ENCODE data around the gene KRTAP10-1. TPM values are rescaled to one million over a fixed set of nuclear protein-coding genes. Genes with fewer than 3 reads are reported as not detected.

The KRTAP10-1 gene
- total and polyA plus RNA-seq, 9 of the 15 experiments (the other 6 are each of a cell fraction or from before 2014, with no cell fraction given) = not detected

DNA sequence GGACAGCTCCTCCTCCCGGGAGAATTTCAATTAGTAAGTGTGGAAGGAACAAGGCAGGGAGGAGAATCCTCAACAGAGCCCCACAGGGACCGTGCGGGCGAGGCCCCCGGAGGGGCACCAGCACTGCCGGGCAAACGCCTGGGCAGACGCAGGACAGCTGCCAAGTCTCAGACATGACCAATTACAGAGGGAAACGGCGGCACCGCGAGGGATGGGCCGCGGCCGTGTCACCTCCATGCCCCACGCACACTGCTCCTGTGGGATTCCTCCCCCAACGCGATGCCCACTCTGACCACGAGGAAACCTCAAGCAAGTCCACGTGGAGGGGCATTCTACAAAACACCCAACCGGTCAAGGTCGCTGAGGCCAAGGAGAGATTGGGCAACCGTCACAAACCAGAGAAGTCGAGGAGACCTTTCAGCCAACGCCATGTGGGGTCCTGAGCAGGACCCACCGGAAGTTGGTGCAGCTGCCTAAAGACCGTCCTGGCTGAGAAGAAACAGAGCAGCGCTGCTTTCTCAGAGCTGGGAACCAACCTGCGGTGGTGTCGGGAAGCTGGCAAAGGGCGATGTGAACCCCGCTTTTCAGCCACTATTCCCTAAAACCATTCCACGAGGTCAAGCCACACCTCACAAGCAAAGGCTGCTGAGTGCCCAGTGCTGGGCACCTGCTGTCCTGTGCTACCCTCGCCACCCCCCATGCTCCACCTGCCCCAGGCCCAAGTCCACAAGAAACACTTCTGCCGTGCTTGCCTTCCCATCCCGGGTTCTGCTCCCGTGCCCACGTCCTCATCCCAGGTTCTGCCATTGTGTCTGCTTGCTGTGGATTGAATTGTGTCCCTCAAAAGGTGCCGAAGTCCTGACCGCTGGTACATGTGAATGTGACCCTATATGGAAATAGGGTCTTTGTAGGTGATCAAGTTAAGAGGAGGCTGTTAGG, 32.1 kb upstream of the KRTAP10-1 start (continued):
- no peak for TF ChIP-seq FOXM1 (IDR thresholded peaks at IDR 0.05; ENCODE audit: low read depth)
- TF ChIP-seq FOXM1 (CRISPR knock-in tag; IDR thresholded peaks at IDR 0.05; ENCODE audit: low read depth) = no peak
- no peak for TF ChIP-seq POLR2AphosphoS5 (IDR thresholded peaks at IDR 0.05; ENCODE audit: control insufficient read depth, insufficient read depth, low read depth, low read length)
- TF ChIP-seq, protein P1, sequence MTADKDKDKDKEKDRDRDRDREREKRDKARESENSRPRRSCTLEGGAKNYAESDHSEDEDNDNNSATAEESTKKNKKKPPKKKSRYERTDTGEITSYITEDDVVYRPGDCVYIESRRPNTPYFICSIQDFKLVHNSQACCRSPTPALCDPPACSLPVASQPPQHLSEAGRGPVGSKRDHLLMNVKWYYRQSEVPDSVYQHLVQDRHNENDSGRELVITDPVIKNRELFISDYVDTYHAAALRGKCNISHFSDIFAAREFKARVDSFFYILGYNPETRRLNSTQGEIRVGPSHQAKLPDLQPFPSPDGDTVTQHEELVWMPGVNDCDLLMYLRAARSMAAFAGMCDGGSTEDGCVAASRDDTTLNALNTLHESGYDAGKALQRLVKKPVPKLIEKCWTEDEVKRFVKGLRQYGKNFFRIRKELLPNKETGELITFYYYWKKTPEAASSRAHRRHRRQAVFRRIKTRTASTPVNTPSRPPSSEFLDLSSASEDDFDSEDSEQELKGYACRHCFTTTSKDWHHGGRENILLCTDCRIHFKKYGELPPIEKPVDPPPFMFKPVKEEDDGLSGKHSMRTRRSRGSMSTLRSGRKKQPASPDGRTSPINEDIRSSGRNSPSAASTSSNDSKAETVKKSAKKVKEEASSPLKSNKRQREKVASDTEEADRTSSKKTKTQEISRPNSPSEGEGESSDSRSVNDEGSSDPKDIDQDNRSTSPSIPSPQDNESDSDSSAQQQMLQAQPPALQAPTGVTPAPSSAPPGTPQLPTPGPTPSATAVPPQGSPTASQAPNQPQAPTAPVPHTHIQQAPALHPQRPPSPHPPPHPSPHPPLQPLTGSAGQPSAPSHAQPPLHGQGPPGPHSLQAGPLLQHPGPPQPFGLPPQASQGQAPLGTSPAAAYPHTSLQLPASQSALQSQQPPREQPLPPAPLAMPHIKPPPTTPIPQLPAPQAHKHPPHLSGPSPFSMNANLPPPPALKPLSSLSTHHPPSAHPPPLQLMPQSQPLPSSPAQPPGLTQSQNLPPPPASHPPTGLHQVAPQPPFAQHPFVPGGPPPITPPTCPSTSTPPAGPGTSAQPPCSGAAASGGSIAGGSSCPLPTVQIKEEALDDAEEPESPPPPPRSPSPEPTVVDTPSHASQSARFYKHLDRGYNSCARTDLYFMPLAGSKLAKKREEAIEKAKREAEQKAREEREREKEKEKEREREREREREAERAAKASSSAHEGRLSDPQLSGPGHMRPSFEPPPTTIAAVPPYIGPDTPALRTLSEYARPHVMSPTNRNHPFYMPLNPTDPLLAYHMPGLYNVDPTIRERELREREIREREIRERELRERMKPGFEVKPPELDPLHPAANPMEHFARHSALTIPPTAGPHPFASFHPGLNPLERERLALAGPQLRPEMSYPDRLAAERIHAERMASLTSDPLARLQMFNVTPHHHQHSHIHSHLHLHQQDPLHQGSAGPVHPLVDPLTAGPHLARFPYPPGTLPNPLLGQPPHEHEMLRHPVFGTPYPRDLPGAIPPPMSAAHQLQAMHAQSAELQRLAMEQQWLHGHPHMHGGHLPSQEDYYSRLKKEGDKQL (CRISPR knock-in tag; IDR thresholded peaks at IDR 0.05; ENCODE audit: borderline replicate concordance) = no peak

Data from K562 (cell line).